OCI-M2 (cell line): ENCODE results near the gene SLC2A8.

Experiments
- DNase-seq: peaks from one replicate; lab custom pipeline; 2025; ENCODE audit not compliant: unreplicated experiment; lab: John Stamatoyannopoulos, UW

Gene SLC2A8

DNA sequence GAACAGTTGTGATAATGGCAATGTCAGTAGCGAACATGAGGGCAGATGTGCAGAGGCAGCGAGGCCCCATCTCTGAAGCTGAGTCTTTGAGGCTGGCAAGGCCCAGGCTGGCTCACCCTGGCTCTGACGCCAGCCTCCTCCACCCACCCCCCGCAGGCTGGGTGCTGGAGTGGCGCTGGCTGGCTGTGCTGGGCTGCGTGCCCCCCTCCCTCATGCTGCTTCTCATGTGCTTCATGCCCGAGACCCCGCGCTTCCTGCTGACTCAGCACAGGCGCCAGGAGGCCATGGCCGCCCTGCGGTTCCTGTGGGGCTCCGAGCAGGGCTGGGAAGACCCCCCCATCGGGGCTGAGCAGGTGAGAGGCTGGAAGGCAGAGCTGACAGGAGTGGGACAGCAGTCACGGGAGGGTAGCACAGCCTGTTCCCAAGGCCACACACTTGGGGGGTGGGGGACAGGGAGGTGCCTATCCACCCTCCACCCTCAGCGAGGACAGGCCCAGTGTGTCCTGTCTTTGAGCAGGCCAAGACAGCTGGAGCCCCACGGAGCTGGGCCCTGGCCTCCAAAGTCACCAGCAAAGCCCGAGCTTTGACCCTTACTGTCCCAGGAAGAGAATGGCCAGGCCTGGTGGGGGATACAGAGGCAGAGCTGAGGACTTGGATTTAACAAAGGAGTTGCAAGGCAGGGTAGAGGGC is 5.6 kb downstream of the SLC2A8 start:
- DNase-seq: no peak

DNA sequence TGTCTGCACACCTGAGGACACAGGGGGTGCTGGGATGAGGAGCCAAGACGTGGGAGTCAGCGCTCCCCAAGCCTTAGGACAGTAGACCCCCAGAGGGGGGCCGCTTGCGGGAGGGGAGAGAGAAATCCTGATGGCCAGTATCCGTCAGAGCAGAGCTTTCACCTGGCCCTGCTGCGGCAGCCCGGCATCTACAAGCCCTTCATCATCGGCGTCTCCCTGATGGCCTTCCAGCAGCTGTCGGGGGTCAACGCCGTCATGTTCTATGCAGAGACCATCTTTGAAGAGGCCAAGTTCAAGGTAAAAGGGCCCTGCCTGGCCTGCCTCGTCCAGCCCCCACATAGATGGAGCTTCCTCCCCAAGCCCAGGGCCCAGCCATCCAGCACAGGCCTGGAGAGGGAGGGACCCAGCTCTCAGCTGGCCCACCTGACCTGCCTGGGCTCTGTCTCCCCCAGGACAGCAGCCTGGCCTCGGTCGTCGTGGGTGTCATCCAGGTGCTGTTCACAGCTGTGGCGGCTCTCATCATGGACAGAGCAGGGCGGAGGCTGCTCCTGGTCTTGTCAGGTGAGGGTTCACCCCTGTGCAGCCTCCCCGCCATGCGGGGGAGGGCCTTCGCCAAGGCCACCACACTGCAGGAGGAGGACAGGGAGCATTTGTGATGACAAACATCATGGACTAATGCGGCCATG is 6.7 kb downstream of the SLC2A8 start:
- no peak for DNase-seq

DNA sequence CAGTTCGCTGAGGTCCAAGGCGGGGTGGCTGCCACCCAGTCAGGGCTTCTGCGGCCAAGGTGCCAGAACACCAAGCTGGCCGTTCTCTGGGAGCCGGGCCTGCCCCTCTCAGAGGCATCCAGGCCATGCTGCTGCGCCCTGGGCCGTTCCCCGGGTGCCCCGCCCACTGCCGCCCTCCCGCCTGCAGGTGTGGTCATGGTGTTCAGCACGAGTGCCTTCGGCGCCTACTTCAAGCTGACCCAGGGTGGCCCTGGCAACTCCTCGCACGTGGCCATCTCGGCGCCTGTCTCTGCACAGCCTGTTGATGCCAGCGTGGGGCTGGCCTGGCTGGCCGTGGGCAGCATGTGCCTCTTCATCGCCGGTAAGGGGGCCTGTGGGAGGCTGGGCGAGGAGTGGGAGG is 7.7 kb downstream of the SLC2A8 start:
- no peak for DNase-seq

DNA sequence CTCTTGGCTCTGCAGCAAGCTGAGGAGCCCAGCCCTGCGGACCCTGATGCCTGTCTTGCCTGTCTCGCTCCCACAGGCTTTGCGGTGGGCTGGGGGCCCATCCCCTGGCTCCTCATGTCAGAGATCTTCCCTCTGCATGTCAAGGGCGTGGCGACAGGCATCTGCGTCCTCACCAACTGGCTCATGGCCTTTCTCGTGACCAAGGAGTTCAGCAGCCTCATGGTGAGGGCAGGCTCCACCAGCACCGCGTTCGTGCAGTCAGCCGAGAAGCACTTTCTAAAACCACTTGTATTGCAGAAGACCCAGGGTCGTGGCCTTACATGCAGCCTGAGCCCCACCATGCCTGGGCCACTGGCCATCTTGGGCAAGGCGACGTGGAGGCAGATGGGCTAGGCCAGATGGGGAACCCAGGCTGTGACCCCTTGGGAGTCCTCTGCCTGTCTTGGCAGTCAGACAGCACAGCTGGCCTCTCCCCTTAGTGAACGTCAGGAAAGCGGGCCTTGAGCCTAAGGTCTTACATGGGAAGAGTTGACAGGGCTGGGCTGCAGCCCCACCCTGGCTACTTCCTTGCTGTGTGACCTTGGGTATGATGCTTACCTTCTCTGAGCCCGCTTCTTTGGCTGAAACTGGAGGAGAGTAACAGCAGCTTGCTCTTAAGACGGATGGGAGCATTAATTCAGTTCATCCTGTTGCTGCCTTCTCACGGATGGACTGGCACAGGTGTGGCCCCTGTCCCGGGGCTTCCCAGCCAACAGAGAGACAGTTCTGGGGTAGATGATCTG is 8.6 kb downstream of the SLC2A8 start:
- no peak for DNase-seq

DNA sequence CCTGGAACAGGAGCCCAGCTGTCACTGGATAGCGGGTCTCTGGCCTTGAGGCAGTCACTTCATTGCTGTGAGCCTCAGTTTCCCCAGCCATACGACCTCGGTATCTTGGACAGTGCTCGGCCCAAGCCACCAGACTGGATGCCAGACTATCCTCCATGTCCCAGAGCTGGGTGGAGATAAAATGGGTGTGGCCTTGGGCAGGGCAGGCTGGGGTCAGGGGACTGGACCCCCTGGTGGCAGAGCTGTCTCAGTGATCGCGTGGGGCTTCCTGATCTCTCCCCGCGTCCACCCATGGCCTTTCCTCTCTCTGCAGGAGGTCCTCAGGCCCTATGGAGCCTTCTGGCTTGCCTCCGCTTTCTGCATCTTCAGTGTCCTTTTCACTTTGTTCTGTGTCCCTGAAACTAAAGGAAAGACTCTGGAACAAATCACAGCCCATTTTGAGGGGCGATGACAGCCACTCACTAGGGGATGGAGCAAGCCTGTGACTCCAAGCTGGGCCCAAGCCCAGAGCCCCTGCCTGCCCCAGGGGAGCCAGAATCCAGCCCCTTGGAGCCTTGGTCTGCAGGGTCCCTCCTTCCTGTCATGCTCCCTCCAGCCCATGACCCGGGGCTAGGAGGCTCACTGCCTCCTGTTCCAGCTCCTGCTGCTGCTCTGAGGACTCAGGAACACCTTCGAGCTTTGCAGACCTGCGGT is 10.0 kb downstream of the SLC2A8 start:
- DNase-seq: no peak

DNA sequence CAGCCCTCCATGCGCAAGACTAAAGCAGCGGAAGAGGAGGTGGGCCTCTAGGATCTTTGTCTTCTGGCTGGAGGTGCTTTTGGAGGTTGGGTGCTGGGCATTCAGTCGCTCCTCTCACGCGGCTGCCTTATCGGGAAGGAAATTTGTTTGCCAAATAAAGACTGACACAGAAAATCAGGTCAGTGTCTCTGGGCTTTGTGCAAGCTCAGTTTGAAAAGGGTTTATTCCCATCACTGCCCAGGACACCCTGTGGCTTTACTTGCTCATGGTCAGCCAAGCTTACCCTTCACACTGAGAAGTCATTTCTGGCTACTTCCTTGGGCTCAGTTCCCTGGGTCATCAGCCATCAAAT is 10.5 kb downstream of the SLC2A8 start:
- no peak for DNase-seq

DNA sequence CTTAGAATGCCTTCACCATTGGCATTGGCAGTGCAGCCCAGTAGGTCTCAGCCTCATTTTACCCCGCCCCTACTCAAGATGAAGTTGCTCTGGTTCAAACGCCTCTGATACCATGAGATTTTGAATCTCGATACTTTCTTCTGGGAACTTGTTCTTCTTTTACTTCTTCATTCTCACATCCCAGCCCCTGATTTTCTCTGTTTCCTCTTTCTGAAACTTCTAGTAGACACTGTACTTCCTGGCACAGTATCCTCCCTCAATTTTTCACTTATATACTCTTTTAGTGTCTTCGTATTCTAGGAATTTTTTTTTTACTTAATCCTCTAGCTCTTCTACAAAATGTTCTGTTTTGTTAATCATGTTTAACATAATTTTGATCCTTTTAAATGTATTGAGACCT is 14.2 kb downstream of the SLC2A8 start:
- DNase-seq: no peak

DNA sequence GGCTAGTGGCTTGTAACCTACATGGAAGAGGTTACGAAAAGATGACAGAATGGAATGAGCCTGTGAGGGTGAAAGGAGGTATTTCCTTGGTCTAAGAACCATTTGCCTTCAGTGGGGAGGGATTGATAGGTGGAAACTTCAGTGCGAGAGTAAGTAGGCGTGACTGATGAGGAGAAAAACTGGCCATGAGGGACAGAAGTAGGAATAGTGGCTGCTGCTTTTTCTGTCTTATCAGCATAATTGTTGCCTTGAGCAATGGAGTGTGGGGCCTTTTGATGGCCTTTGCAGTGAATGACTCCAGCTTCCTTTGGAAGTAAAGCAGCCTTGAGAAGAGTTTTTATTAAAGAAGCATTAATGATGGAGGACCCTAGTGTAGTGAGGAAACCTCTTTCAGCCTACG is 18.2 kb downstream of the SLC2A8 start:
- no peak for DNase-seq

DNA sequence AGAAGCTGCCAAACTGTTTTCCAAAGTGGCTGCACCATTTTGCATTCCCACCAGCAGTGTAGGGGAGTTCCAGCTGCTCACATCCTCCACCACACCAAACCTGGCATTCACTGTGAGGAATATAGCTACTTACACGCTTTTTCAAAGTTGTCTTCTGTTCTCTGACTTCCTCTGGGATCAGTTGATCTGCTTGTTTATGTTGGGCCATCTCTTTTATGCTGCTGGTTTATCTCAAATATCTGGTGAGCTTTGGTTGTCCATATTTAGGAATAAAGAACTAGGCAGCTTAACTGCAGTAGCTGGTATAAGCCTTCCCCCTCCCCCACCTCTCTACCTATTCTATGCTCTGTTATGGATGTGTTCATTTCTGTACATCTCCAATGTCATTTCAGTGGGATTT is 18.7 kb downstream of the SLC2A8 start:
- no peak for DNase-seq

DNA sequence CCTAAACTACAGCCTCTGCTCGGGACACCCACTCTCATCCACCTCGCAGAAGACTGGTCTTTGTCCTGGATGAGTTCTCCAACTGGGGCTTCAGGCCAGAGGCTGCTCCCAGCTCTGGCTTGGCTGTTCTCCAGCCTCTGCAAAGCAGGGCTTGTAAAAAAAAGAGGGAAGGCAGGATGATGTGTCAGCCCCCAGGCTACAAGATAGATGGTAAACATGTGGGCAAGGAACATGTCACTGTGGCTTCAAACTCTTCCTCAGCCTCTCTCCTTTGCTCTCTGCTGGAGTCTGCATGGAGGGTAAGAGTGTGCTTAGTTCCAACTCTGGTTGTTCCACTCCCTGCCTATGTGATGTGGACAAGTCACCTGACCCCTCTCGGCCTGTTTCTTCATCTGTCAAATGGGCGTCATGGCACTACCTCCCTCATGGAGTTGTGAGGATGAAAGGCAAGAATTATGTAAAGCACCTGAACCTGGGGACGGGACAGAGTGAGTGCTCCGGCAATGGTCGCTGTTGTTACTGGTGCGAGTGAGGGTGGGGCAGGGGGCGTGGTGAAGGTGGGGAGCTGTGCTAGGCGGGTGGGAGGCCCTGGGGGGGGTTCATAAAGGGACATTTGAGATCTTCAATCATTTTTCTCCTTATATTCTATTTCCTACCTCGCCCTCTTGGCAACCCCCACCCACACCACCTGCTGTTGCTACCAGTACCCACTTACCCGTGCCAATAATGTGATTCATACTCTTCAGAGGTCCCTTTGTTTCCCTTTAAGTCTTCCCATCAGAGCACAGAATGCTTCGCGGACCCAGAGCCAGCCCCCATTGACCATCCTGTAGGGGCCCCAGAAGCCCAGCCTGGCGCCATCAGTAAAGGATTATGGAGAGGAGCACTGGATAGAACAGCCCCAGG is 20.4 kb downstream of the SLC2A8 start:
- no peak for DNase-seq

DNA sequence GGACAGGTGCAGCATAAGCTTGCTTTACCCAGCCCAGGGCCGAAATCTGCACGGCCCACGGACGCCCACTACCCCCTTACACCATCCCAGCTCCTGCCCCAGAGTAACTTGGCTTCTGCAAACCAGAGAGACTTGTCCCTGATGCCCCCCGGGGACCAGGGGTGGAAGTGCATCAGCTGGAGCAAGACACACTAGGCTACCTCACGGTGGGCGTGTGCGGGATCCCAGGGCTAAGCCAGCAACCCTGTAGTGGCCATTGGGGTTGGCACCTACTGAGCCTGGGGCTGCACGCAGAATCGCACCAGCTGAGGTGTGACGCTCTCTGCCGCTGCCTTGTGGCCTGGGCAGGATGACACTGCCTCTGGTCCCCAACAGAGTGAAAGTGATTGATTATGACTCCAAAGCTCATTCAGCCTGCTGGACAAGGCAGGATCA is 21.1 kb downstream of the SLC2A8 start:
- no peak for DNase-seq

DNA sequence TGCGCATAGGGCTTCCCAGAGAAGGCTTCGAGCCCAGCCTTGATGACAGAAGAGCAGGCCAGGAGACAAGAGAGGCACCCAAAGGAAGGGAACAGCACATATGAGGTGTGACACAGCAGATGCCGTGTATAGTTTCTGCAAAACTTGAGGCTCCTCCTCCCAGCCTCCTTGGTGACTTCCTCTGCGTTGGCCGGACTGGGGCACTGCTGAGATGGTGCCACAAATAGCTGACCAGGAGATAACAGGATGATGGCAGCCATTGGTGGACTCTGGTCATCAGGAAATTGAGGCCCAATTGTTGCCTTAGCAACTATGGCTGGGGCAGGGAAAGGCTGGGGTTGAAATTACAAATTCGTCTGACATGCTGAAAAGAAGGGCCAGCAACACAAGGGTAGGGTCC is 22.4 kb downstream of the SLC2A8 start:
- no peak for DNase-seq

DNA sequence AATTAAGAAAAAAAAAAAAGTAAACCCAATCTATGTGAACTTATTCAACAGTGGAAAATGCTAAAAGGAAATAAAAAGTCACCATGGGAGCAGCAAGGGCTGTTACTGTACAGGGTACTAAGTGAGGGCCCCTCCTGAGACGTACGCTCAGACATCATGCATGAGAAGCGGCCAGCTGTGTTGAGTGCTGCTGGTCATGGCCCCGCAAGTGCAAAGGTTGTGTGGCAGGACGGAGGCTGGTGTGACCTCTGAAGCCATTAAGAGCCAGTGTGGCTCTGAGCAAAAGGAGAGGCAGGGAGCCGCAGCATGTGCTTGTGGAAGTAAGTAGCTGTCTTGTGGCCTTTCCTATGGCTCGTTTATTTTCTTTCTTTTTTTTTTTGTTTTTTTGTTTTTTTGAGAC is 24.1 kb downstream of the SLC2A8 start:
- no peak for DNase-seq

DNA sequence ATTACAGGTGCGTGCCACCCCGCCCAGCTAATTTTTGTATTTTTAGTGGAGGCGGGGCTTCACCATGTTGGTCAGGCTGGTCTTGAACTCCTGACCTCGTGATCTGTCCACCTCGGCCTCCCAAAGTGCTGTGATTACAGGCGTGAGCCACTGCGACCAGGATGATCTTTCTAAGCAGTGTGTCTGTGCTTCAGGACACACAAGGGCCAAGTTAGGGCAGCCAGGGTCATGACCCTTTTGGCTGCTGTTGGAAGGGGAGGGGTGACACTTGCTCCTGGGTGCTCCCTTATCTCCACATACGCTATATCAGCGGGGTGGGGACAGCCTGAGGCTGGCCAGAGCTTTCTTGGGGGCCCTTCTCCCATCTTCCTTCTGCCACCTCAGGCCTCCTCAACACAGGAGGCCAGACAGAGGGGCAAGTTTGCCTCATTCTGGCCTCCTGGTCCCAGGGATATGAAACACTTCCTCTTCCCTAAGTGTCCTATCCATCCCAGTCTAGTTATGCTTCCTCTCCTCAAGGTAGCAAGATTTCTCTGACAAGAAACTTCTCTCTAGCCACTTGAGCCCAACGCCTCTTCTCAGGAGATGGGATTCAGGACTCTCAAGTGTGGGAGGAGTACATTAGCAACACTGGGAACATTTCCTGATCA is 25.3 kb downstream of the SLC2A8 start:
- DNase-seq: no peak

DNA sequence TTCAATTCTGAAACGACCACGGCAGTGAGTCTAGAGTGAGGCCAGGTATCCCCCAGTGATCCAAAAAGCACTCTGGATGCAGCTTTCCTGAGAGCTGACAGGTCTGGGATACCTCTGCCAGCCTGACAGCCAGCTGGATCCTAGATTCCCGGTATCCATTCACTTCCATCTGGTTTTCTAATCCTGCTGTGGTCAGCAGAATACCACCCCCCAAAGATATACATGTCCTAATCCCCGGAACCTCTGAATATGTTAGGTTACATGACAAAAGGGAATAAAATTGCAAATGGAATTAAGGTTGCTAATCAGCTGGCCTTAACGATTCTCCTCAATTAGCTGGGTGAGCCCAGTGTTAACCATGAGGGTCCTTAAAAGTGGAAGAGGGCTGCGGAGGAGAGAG is 25.8 kb downstream of the SLC2A8 start:
- no peak for DNase-seq

DNA sequence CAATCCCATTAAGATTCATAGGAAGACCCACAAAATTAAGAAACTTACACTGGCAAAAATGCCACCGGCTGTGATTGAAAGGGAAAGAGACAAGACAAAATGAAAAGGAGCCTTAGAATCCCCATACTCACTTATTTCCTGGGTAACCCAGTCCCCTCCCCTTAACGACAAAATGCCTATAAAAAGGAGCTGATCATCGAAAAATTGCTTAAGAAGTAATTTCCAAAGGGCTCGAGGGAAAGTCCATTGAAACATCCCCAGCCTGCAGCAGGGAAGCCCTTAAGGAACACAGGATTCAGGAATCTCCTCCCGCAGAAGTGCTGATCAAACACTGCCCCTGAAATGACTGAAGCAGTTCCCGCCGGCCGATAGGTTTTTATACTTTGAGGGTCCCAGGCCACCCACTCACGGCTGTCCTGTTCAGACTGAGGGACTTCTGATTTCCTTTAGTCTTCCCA is 26.5 kb downstream of the SLC2A8 start:
- no peak for DNase-seq

DNA sequence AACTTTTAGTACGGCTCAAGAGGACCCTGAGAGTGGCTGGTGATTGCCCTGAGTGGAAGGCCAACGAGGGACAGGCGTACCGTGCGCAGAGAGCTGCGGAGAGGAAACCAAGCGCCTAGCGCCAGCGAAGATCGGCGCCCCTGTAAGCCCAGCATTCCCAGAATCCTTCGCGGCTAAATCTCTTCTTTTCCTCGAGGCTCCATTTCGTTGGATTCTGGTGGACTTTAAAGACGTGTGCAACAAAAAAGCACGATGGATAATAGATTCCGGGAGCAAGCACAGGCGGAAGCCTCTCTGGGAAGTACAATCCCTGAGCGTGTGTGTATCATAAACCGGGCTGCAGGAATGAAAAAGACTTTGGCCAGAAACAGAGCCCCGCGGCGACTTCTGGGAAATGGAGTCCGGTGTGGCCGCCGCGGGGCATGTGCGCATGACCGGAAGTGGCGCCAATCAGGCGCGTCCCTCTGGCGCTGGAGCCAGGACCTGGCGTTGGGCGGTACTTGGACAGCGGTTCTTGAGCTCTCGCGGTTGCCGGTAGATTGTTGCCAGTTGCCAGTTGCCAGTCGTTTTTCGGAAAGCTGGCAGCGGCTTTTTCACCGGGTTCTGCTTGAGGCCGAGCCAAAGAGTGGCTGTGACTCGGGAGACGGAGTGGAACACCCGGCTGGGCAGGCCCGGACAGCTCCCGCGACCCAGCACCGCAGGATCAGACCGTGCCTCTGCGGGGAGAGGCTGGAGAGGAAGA is 27.1 kb downstream of the SLC2A8 start, which contains the start of gene ZNF79:
ZNF79 (plus strand) TSS at position 449 of the 742 bp plus-strand sequence. CDS start 406 bp downstream, outside the sequence.
- DNase-seq: peak; percentile 52

DNA sequence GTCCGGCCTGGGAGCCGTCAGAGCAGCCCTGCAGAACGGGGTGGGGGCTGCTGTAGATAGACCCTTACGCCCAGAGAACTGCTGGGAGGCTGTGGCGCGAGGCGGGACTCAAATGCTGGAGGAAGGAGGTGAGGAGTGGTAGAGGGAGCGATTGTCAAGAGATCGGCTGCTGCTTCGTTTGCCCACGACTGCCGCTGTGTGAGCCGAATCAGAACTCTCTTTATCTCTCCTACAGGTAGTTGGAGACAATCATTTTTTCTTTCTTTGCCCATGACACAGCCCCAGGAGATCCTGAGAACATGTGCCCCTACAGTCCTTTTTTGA is 27.7 kb downstream of the SLC2A8 start:
- DNase-seq: no peak

DNA sequence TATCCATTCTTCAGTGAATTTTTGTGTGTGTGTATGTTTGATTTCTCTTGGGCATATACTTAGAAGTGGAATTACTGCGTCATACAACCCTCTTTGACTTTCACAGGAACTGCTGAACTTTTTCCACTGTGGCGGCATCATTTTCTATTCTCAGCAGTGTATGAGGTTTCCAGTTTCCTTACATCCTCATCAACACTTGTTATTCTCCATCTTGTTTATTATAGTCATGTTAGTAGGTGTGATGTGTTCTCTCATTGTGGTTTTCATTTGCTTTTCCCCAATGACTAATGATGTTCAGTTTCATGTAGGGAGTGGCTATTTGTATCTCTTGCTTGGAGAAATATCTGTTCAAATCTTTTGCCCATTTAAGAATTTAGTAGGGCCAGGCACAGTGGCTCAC is 29.8 kb downstream of the SLC2A8 start:
- no peak for DNase-seq
